ENCODE data around the gene CALB2.
"Not testable (repeated sequence)": the region's sequence is repeated elsewhere in the genome, so short reads cannot be mapped to it uniquely, and the experiment has no call there.

Gene CALB2, protein sequence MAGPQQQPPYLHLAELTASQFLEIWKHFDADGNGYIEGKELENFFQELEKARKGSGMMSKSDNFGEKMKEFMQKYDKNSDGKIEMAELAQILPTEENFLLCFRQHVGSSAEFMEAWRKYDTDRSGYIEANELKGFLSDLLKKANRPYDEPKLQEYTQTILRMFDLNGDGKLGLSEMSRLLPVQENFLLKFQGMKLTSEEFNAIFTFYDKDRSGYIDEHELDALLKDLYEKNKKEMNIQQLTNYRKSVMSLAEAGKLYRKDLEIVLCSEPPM

DNA sequence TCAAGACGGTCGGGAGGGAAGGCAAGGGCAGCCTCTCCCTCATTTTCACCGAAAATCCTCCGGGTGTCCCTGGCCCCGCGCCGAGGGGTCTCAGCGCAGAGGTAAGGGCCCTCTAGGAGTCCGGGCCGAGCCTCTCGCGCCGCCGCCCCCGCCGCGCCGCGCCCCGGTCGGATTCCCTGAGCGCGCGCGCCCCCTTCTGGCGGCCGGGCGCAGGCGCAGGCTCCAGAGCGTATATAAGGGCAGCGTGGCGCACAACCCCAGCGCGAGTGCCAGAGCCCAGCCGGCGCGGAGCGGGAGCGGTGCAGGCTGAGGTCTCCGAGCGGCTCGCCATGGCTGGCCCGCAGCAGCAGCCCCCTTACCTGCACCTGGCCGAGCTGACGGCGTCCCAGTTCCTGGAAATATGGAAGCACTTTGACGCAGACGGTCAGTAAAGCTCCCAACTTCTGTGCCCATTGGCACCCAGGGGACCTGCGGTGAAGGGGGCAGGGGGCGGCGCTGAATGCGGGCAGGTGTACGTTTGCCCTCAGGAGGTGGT is at the start of gene CALB2:
CALB2 (plus strand) TSS at position 260 of the 535 bp plus-strand sequence; CDS start at position 330, 70 bp downstream.
- H3K9ac ChIP-seq: no peak within 1 kb of the TSS
- peak within 1 kb of the TSS; percentile 82 for H3K4me2 ChIP-seq
- TF ChIP-seq, protein P1, sequence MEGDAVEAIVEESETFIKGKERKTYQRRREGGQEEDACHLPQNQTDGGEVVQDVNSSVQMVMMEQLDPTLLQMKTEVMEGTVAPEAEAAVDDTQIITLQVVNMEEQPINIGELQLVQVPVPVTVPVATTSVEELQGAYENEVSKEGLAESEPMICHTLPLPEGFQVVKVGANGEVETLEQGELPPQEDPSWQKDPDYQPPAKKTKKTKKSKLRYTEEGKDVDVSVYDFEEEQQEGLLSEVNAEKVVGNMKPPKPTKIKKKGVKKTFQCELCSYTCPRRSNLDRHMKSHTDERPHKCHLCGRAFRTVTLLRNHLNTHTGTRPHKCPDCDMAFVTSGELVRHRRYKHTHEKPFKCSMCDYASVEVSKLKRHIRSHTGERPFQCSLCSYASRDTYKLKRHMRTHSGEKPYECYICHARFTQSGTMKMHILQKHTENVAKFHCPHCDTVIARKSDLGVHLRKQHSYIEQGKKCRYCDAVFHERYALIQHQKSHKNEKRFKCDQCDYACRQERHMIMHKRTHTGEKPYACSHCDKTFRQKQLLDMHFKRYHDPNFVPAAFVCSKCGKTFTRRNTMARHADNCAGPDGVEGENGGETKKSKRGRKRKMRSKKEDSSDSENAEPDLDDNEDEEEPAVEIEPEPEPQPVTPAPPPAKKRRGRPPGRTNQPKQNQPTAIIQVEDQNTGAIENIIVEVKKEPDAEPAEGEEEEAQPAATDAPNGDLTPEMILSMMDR (conservative IDR thresholded peaks at IDR 0.05; ENCODE audit: low read depth, low read length): peak; percentile 86
- peak within 1 kb of the TSS; percentile 91 for H2AFZ ChIP-seq (ENCODE audit: low read depth)
- H3K27ac ChIP-seq: no peak within 1 kb of the TSS
- peaks cover 3% of the 10 kb centered on the region for H3K4me1 ChIP-seq (ENCODE audit: low read depth, poor library complexity, severe bottlenecking)
- H3K36me3 ChIP-seq (ENCODE audit: insufficient read depth): no peaks in the 10 kb centered on the region
- H4K20me1 ChIP-seq (ENCODE audit: insufficient read depth): no peaks in the 10 kb centered on the region
- H3K4me3 ChIP-seq (IDR thresholded peaks at IDR 0.05; ENCODE audit: insufficient read depth, low read depth, low read length): no peak within 1 kb of the TSS
- no peaks in the 10 kb centered on the region for H3K79me2 ChIP-seq (ENCODE audit: insufficient read depth, low read depth)
- 0 out of 2 replicates have a peak, but pooled peaks cover 4% of the 10 kb centered on the region for H3K27me3 ChIP-seq (ENCODE audit: insufficient read depth, low read depth)

DNA sequence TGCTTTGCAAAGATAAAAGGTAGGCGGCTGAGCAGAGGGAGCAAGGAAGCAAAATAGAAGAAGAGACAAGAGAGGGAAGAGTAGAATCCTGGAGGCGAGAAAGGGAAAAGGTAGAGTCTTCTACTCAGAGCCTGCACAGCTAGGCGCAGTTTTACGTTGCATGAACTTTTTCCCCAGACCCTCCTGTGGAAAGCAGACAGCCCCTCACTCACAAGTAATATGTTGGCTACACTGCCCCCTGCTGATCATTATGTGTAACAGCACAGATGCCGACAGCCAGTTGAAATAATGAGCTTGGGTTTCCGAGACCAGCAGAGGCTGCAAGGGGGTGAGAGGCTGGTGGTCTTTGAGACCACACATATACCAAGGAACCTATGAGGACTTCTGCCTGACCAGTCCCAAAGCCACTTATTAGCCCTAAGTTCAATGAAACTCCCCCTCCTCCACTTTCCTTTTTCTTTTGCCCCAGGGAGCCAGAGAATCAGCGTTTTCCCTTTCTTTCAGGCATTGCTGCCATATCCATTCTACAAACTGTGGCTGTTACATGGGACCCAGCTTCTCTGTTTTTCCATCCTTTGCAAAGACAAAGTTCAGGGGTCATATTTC is 46.9 kb upstream of the CALB2 start:
- Histone ChIP-seq H3K4me1 (ENCODE audit: low read depth, poor library complexity, severe bottlenecking) (no peaks in the 10 kb centered on the region), H3K79me2 (ENCODE audit: insufficient read depth, low read depth) (no peaks in the 10 kb centered on the region), H3K9ac (no peak overlapping the region), H3K36me3 (ENCODE audit: insufficient read depth) (no peaks in the 10 kb centered on the region), H4K20me1 (ENCODE audit: insufficient read depth) (no peaks in the 10 kb centered on the region), H3K4me3 (IDR thresholded peaks at IDR 0.05; ENCODE audit: insufficient read depth, low read depth, low read length) (no peak overlapping the region), H3K27ac (no peak overlapping the region), H2AFZ (ENCODE audit: low read depth) (no peak overlapping the region), H3K4me2 (no peak overlapping the region), H3K27me3 (ENCODE audit: insufficient read depth, low read depth) (no peaks in the 10 kb centered on the region)
- TF ChIP-seq, protein P1 (conservative IDR thresholded peaks at IDR 0.05; ENCODE audit: low read depth, low read length): peak; percentile 85

DNA sequence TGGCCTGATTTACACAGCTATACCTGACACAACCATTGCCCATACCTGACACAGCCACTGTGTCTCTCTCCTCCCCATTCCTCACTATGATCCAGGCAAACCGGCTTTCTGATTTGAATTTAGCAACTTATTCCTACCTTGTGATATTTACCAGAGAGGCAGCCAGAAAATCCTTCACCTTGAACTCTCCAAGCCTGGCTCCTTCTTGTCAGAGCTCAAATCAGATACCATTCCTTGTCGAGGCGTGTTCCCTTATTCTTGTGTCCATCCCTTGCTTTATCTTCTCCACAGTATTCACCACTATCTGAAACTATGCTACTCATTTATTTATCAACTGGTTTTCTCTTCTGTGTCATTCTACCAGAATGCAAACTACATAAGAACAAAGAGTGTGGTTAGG is 44.9 kb upstream of the CALB2 start:
- not testable (repeated sequence) for H3K27ac ChIP-seq

DNA sequence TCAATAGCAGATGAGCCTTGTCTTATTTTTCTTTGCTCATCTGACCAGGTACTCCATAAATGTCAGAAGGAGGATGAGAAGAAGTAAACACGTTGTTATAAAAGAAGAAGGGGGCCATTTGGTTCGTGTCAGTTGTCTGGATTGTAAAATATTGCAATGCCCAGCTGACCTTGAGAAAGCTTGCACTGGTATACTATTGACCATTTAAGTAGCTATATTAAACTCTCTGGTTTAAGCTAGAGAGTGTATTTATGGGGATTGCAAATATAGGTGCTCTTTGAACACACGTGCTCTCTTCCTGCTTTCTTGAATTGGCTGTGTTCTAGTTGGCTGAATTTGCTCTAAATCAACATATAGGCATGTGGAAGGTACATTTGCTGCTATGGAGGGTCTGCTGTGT is 43.3 kb upstream of the CALB2 start:
- Histone ChIP-seq H3K9ac (no peak overlapping the region), H2AFZ (ENCODE audit: low read depth) (no peak overlapping the region), H3K79me2 (ENCODE audit: insufficient read depth, low read depth) (no peaks in the 10 kb centered on the region), H4K20me1 (ENCODE audit: insufficient read depth) (no peaks in the 10 kb centered on the region), H3K27ac (no peak overlapping the region), H3K27me3 (ENCODE audit: insufficient read depth, low read depth) (no peaks in the 10 kb centered on the region), H3K4me1 (ENCODE audit: low read depth, poor library complexity, severe bottlenecking) (no peaks in the 10 kb centered on the region), H3K4me3 (IDR thresholded peaks at IDR 0.05; ENCODE audit: insufficient read depth, low read depth, low read length) (no peak overlapping the region), H3K4me2 (no peak overlapping the region), H3K36me3 (ENCODE audit: insufficient read depth) (no peaks in the 10 kb centered on the region)
- TF ChIP-seq, protein P1 (conservative IDR thresholded peaks at IDR 0.05; ENCODE audit: low read depth, low read length): no peak

More for the DNA sequence above, 44.9 kb upstream of the CALB2 start:
- H3K27me3 ChIP-seq (ENCODE audit: insufficient read depth, low read depth); H3K4me3 ChIP-seq (IDR thresholded peaks at IDR 0.05; ENCODE audit: insufficient read depth, low read depth, low read length); H4K20me1 ChIP-seq (ENCODE audit: insufficient read depth); H2AFZ ChIP-seq (ENCODE audit: low read depth); H3K36me3 ChIP-seq (ENCODE audit: insufficient read depth); H3K4me1 ChIP-seq (ENCODE audit: low read depth, poor library complexity, severe bottlenecking); H3K9ac ChIP-seq; H3K79me2 ChIP-seq (ENCODE audit: insufficient read depth, low read depth); H3K4me2 ChIP-seq: not testable (repeated sequence)

DNA sequence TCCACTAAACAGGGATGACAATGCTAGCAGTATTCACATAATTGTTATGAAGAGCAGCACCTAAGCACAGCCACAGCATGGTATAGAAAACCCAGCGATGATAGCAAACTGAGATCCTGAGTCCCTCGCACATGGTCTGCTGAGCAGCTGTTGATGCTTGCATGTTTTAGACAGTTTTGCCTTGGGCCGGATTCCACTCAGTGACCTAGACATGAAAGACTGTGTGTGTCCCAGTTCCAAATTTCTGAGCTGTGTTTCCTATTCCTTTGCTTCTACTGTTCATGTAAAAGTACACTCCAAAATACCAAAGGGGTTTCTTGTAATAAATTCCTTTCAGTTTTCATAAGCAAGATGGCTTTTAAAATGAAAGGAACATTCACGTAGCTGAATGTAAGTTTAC is 38.5 kb upstream of the CALB2 start:
- H3K36me3 ChIP-seq (ENCODE audit: insufficient read depth): no peaks in the 10 kb centered on the region
- no peak overlapping the region for H3K27ac ChIP-seq
- no peak overlapping the region for H3K4me2 ChIP-seq
- no peak overlapping the region for H3K4me3 ChIP-seq (IDR thresholded peaks at IDR 0.05; ENCODE audit: insufficient read depth, low read depth, low read length)
- H2AFZ ChIP-seq (ENCODE audit: low read depth): no peak overlapping the region
- TF ChIP-seq, protein P1 (conservative IDR thresholded peaks at IDR 0.05; ENCODE audit: low read depth, low read length): no peak
- no peaks in the 10 kb centered on the region for H4K20me1 ChIP-seq (ENCODE audit: insufficient read depth)
- H3K27me3 ChIP-seq (ENCODE audit: insufficient read depth, low read depth): no peaks in the 10 kb centered on the region
- H3K4me1 ChIP-seq (ENCODE audit: low read depth, poor library complexity, severe bottlenecking): no peaks in the 10 kb centered on the region
- H3K79me2 ChIP-seq (ENCODE audit: insufficient read depth, low read depth): no peaks in the 10 kb centered on the region
- no peak overlapping the region for H3K9ac ChIP-seq
